H9 (cell line): Measurements from ENCODE around the gene XNDC1N. TPM values are rescaled to one million over a fixed set of nuclear protein-coding genes. Genes with fewer than 3 reads are reported as not detected.

Source experiments
- DNase-seq: peaks from one replicate; pipeline ENCODE4 v3.0.0-alpha.2; 2017
- H2AFZ ChIP-seq: one replicate; pipeline ENCODE4 v1.6.1; 2013; ENCODE audit warnings: mild to moderate bottlenecking, low read length, control low read depth, moderate library complexity
- H2AK5ac ChIP-seq: 2 replicates; pipeline ENCODE4 v1.6.1; 2013; ENCODE audit warnings: low read length, control low read depth, mixed read lengths; ENCODE audit not compliant: insufficient read length
- H2BK120ac ChIP-seq: one replicate; pipeline ENCODE4 v1.6.1; 2013; ENCODE audit warnings: low read depth, mild to moderate bottlenecking, low read length, control low read depth, inconsistent platforms; ENCODE audit not compliant: poor library complexity, severe bottlenecking
- H2BK12ac ChIP-seq: 2 replicates; pipeline ENCODE4 v1.6.1; 2013; ENCODE audit warnings: low read length, control low read depth, mixed read lengths, low read depth; ENCODE audit not compliant: insufficient read length
- H2BK15ac ChIP-seq: 2 replicates; pipeline ENCODE4 v1.6.1; 2013; ENCODE audit warnings: low read depth, low read length, control low read depth
- H2BK20ac ChIP-seq: one replicate; pipeline ENCODE4 v1.6.1; 2013; ENCODE audit warnings: low read depth, mild to moderate bottlenecking, low read length, control low read depth, inconsistent platforms; ENCODE audit not compliant: poor library complexity, severe bottlenecking
- H2BK5ac ChIP-seq: 2 replicates; pipeline ENCODE4 v1.6.1; 2013; ENCODE audit warnings: low read length, control low read depth, mixed read lengths; ENCODE audit not compliant: insufficient read length
- H3K14ac ChIP-seq: 2 replicates; pipeline ENCODE4 v1.6.1; 2013; ENCODE audit warnings: low read length, control low read depth; ENCODE audit not compliant: insufficient read depth
- H3K18ac ChIP-seq: 2 replicates; pipeline ENCODE4 v1.6.1; 2013; ENCODE audit warnings: low read depth, mild to moderate bottlenecking, mixed read lengths, low read length, control low read depth; ENCODE audit not compliant: insufficient read length
- H3K23ac ChIP-seq: 2 replicates; pipeline ENCODE4 v1.6.1; 2013; ENCODE audit warnings: low read length, control low read depth, mixed read lengths, low read depth; ENCODE audit not compliant: insufficient read length
- H3K23me2 ChIP-seq: 2 replicates; pipeline ENCODE4 v1.6.1; 2013; ENCODE audit warnings: low read depth, mild to moderate bottlenecking, mixed read lengths, low read length, control low read depth; ENCODE audit not compliant: insufficient read length, poor library complexity, severe bottlenecking
- H3K27ac ChIP-seq: 2 replicates; pipeline ENCODE4 v1.5.1; 2013; ENCODE audit warnings: low read length, control low read depth, mixed read lengths, low read depth; ENCODE audit not compliant: insufficient read length
- H3K27me3 ChIP-seq: 2 replicates; pipeline ENCODE4 v1.6.1; 2013; ENCODE audit warnings: low read length, control low read depth, inconsistent platforms; ENCODE audit not compliant: insufficient read depth
- H3K4ac ChIP-seq: 2 replicates; pipeline ENCODE4 v1.6.1; 2013; ENCODE audit warnings: low read depth, mild to moderate bottlenecking, control low read depth, inconsistent platforms, low read length, moderate library complexity
- H3K4me1 ChIP-seq: 2 replicates; pipeline ENCODE4 v1.6.1; 2013; ENCODE audit warnings: low read length, control low read depth, inconsistent platforms; ENCODE audit not compliant: insufficient read depth
- H3K4me2 ChIP-seq: 2 replicates; pipeline ENCODE4 v1.6.1; 2013; ENCODE audit warnings: low read length, control low read depth, mixed read lengths; ENCODE audit not compliant: insufficient read length, insufficient read depth
- H3K56ac ChIP-seq: 2 replicates; pipeline ENCODE4 v1.6.1; 2013; ENCODE audit warnings: low read depth, mild to moderate bottlenecking, mixed read lengths, low read length, control low read depth; ENCODE audit not compliant: insufficient read length
- H3K79me1 ChIP-seq: 2 replicates; pipeline ENCODE4 v1.6.1; 2013; ENCODE audit warnings: low read depth, mild to moderate bottlenecking, moderate library complexity, low read length, control low read depth, inconsistent platforms; ENCODE audit not compliant: insufficient read depth, poor library complexity, severe bottlenecking
- H3K79me2 ChIP-seq: 2 replicates; pipeline ENCODE4 v1.6.1; 2013; ENCODE audit warnings: low read length, control low read depth, inconsistent platforms; ENCODE audit not compliant: insufficient read depth
- H3K9ac ChIP-seq: 2 replicates; pipeline ENCODE4 v1.6.1; 2013; ENCODE audit warnings: low read length, control low read depth, mixed read lengths; ENCODE audit not compliant: insufficient read length; ENCODE audit errors: extremely low read depth
- H3K9me3 ChIP-seq: one replicate; pipeline ENCODE4 v1.6.1; 2013; ENCODE audit warnings: low read depth, low read length, inconsistent platforms; ENCODE audit not compliant: control insufficient read depth
- H3T11ph ChIP-seq: one replicate; pipeline ENCODE4 v1.6.1; 2013; ENCODE audit warnings: mild to moderate bottlenecking, low read length, control low read depth, inconsistent platforms
- H4K20me1 ChIP-seq: one replicate; pipeline ENCODE4 v1.6.1; 2013; ENCODE audit not compliant: control insufficient read depth, insufficient read length, insufficient read depth
- H4K5ac ChIP-seq: 2 replicates; pipeline ENCODE4 v1.6.1; 2013; ENCODE audit warnings: low read depth, mild to moderate bottlenecking, mixed read lengths, low read length, control low read depth; ENCODE audit not compliant: insufficient read length
- H4K8ac ChIP-seq: replicated peaks from 2 replicates; pipeline ENCODE4 v1.6.1; 2013; ENCODE audit warnings: low read length, control low read depth, mixed read lengths, low read depth; ENCODE audit not compliant: insufficient read length
- H4K91ac ChIP-seq: 2 replicates; pipeline ENCODE4 v1.6.1; 2013; ENCODE audit warnings: low read depth, mild to moderate bottlenecking, moderate library complexity, mixed read lengths, low read length, control low read depth; ENCODE audit not compliant: insufficient read length
- H3K27ac Mint-ChIP-seq, 3 experiments: 2 replicates in 2 of 3; 3 replicates in 1 of 3; pipeline ENCODE4 v1.8.0; 2020 to 2021; ENCODE audit warnings: mixed read lengths in 3 of 3, mild to moderate bottlenecking in 1 of 3, moderate library complexity in 1 of 3
- H3K27me3 Mint-ChIP-seq: 2 replicates; pipeline ENCODE4 v1.8.0; 2021; ENCODE audit warnings: low read depth, mild to moderate bottlenecking, moderate library complexity, mixed read lengths
- H3K36me3 Mint-ChIP-seq, 3 experiments: 2 replicates in 2 of 3; 3 replicates in 1 of 3; pipeline ENCODE4 v1.8.0; 2020 to 2021; ENCODE audit warnings: low read depth in 3 of 3, mixed read lengths in 3 of 3; ENCODE audit not compliant: insufficient read depth in 1 of 3
- H3K4me1 Mint-ChIP-seq, 2 experiments: 2 replicates each; pipeline ENCODE4 v1.8.0; 2020; ENCODE audit warnings: mixed read lengths in 2 of 2
- H3K4me3 Mint-ChIP-seq, 2 experiments: 2 replicates in 1 of 2; 3 replicates in 1 of 2; pipeline ENCODE4 v1.8.0; 2020 to 2021; ENCODE audit warnings: mild to moderate bottlenecking in 2 of 2, mixed read lengths in 2 of 2, moderate library complexity in 1 of 2
- H3K9me3 Mint-ChIP-seq, 2 experiments: 2 replicates in 1 of 2; 3 replicates in 1 of 2; pipeline ENCODE4 v1.8.0; 2020; ENCODE audit warnings: mild to moderate bottlenecking in 2 of 2, mixed read lengths in 2 of 2, moderate library complexity in 1 of 2
- WGBS: extraction: QIAGEN DNeasy Blood & Tissue Kit; methylation state at CpG from one replicate; pipeline ENCODE4 v1.1.7; 2013; ENCODE audit warnings: missing lambda C conversion rate, low lambda C conversion rate, mixed read lengths; ENCODE audit not compliant: insufficient read length; ENCODE audit errors: extremely low coverage; 5-methylcytosine and 5-hydroxymethylcytosine counted together
- total RNA-seq: library from RNA; stranded (reverse); gene quantifications from 2 replicates; pipeline ENCODE4 v1.2.1, GENCODE V29; 2021
- TF ChIP-seq, protein P1 (sequence below): fragments of 200-600 bp; sonication (generic); conservative IDR thresholded peaks from 3 replicates; pipeline ENCODE4 v1.8.0; 2021; ENCODE audit warnings: antibody characterized with exemption, mild to moderate bottlenecking

The XNDC1N gene
- total RNA-seq, 1 experiment from 2014 or later = 11.0 TPM

DNA sequence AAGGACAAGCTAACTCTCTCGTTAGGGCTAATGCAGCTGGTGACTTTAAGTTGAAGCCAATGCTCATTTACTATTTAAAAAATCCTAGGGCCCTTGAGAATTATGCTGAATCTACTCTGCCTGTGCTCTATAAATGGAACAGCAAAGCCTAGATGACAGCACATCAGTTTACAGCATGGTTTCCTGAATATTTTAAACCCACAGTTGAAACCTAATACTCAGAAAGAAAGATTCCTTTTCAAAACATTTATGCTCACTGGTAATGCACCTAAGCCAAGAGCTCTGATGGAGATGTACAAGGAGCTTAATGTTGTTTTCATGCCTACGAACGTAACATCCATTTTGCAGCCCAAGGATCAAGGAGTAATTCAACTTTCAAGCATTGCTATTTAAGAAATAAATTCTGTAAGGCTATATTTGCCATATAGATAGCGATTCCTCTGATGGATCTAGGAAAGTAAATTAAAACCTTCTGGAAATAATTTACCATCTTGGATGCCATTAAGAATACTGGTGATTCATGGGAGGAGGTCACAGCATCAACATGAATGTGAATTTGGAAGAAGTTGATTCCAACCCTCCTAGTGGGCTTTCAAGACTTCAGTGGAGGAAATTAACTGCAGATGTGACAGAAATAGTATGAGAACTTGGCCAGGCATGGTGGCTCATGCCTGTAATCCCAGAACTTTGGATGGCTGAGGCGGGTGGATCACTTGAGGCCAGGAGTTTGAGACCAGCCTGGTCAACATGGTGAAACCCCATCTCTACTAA, 14.5 kb downstream of the XNDC1N start:
- Histone ChIP-seq H4K91ac (no peak overlapping the region), H2AFZ (no peak overlapping the region), H3K4me1 (no peaks in the 10 kb centered on the region), H2BK20ac (no peak overlapping the region), H3K4ac (no peak overlapping the region), H3K23me2 (no peaks in the 10 kb centered on the region), H3K4me2 (no peak overlapping the region), H2AK5ac (no peak overlapping the region), H3K18ac (no peak overlapping the region), H3K23ac (no peak overlapping the region), H2BK12ac (no peak overlapping the region), H4K20me1 (no peaks in the 10 kb centered on the region), H3K9ac (no peak overlapping the region), H3K56ac (no peak overlapping the region), H2BK120ac (no peak overlapping the region), H4K8ac (no peak overlapping the region), H3K79me1 (no peaks in the 10 kb centered on the region), H3K27me3 (no peaks in the 10 kb centered on the region), H3K79me2 (no peaks in the 10 kb centered on the region), H3T11ph (no peak overlapping the region), H4K5ac (no peak overlapping the region), H3K27ac (no peak overlapping the region), H2BK15ac (no peak overlapping the region), H3K14ac (no peak overlapping the region), H3K9me3 (no peaks in the 10 kb centered on the region), H2BK5ac (no peak overlapping the region)
- Mint-ChIP-seq H3K4me1 (peaks cover 0 to 6% of the 10 kb centered on the region in 2 experiments; a peak in 1 of 4 replicates), H3K4me3 (no peak overlapping the region), H3K27me3 (no peaks in the 10 kb centered on the region), H3K27ac (no peak overlapping the region), H3K36me3 (peaks cover 12 to 66% (median 59%) of the 10 kb centered on the region in 3 experiments; a peak in 6 of 7 replicates), H3K9me3 (no peaks in the 10 kb centered on the region)
- DNase-seq = no peak
- TF ChIP-seq, protein P1, sequence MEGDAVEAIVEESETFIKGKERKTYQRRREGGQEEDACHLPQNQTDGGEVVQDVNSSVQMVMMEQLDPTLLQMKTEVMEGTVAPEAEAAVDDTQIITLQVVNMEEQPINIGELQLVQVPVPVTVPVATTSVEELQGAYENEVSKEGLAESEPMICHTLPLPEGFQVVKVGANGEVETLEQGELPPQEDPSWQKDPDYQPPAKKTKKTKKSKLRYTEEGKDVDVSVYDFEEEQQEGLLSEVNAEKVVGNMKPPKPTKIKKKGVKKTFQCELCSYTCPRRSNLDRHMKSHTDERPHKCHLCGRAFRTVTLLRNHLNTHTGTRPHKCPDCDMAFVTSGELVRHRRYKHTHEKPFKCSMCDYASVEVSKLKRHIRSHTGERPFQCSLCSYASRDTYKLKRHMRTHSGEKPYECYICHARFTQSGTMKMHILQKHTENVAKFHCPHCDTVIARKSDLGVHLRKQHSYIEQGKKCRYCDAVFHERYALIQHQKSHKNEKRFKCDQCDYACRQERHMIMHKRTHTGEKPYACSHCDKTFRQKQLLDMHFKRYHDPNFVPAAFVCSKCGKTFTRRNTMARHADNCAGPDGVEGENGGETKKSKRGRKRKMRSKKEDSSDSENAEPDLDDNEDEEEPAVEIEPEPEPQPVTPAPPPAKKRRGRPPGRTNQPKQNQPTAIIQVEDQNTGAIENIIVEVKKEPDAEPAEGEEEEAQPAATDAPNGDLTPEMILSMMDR = no peak
- no CpG with 5 or more reads among the region's 5 CpGs for WGBS
